ENCODE results near the gene KRT5.
"Not testable (repeated sequence)": the region's sequence is repeated elsewhere in the genome, so short reads cannot be mapped to it uniquely, and the experiment has no call there.

Gene KRT5

GRCh38 chr12:52492405-52492804 lies 27.8 kb downstream of the KRT5 start:
- DNase-seq: not testable (repeated sequence)

GRCh38 chr12:52491495-52491894 lies 28.7 kb downstream of the KRT5 start:
- not testable (repeated sequence) for DNase-seq

GRCh38 chr12:52488736-52489135 lies 31.5 kb downstream of the KRT5 start:
- DNase-seq: no peak

- not testable (repeated sequence) for DNase-seq
Measured at GRCh38 chr12:52487744-52488443, 32.3 kb downstream of the KRT5 start.

GRCh38 chr12:52487211-52487610 lies 33.0 kb downstream of the KRT5 start:
- no peak for DNase-seq

GRCh38 chr12:52486166-52487105 lies 33.8 kb downstream of the KRT5 start:
- DNase-seq: no peak

- DNase-seq: no peak
Measured at GRCh38 chr12:52480073-52480472, 40.1 kb downstream of the KRT5 start.

- DNase-seq: no peak
Measured at GRCh38 chr12:52477651-52478050, 42.5 kb downstream of the KRT5 start.

- DNase-seq: no peak
Measured at GRCh38 chr12:52474212-52474611, 46.0 kb downstream of the KRT5 start.

- no peak for DNase-seq
Measured at GRCh38 chr12:52473768-52474167, 46.4 kb downstream of the KRT5 start, which contains the start of gene KRT6C. TSS of gene KRT6C (minus strand) at chr12:52473805. CDS start at chr12:52473737, 68 bp downstream.

- DNase-seq: no peak
Measured at GRCh38 chr12:52469853-52470252, 50.3 kb downstream of the KRT5 start.

- no peak for DNase-seq
Measured at GRCh38 chr12:52464897-52465296, 55.3 kb downstream of the KRT5 start.

All from right forelimb (tissue), 1 donor.